Fibroblast of lung (primary cell): ENCODE results near the gene SPDYE17.
"Not testable (repeated sequence)": the region's sequence is repeated elsewhere in the genome, so short reads cannot be mapped to it uniquely, and the experiment has no call there.

Experiments
- CTCF ChIP-seq, 2 donors: IDR thresholded peaks in 1 of 2; conservative IDR thresholded peaks in 1 of 2; 1 replicate in 1 of 2; 2 replicates in 1 of 2; pipeline ENCODE4 v1.5.1; 2011 to 2012; ENCODE audit warnings: low read length in 2 of 2, control low read depth in 1 of 2, inconsistent platforms in 1 of 2, low read depth in 1 of 2, mild to moderate bottlenecking in 1 of 2
- EZH2 ChIP-seq: IDR thresholded peaks from 2 replicates; pipeline ENCODE4 v1.5.1; 2012; ENCODE audit warnings: low read length, control low read depth, mild to moderate bottlenecking; ENCODE audit errors: missing control alignments

DNA sequence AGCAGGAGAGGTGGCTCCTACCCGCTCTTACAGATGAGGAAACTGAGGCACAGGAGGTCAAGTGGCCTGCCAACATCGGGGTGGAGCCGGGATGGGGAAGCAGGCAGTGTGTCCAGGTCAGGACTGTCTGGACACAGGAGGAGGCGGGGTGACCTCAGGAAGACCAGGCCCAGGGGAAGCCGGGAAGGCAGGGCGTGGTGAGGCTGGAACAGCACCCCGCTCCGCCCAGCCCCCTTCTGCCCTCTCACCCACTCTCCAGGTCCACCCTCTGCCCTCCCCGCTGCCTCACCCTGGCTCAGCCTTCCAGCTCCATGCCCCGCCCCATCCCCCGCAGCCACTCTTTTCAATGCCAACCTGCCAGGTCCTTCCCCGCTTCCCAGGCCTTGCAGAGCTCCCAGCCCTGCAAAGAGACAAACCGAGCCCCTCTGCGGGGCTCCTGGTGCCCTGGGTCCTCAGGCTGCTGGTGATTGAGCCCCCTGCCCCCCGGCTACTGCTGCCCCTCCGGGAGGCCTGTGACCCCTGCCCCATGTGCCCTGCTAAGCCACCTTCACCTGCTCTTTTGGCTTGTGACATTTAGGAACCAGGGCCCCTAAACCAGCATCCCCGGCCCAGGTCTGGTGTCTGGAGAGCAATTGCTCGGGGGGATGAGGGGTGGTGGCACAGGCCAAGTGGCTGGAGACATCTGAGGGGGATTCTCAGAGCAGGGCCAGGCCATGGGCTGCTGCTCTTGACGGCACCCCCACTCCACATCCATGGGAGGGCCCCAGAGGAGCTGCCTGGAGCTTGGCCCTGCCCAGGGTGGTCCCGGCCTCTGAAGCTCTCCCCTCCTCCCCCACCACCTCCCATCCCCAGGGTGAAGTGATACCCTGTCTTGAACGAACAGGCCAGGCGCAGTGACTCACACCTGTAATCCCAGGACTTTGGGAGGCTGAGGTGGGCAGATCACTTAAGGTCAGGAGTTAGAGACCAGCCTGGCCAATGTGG, 25.7 kb downstream of the SPDYE17 start:
- not testable (repeated sequence) for TF ChIP-seq CTCF (conservative IDR thresholded peaks at IDR 0.05 in 1 of 2, IDR thresholded peaks at IDR 0.05 in 1 of 2; ENCODE audit: low read depth in 1 of 2, low read length in 2 of 2); EZH2
